Activated CD8-positive, alpha-beta T cell treated with anti-CD3 and anti-CD28 coated beads, Interleukin-2, amount 10 ng/mL, durations not matched to agents 7 days and 5 days (primary cell): Measurements from ENCODE around the gene ZSCAN26. TPM values are rescaled to one million over a fixed set of nuclear protein-coding genes. Genes with fewer than 3 reads are reported as not detected.

Source experiments
- ATAC-seq: fragments of 150-1000 bp; cut with Tn5 transposase; one replicate; pipeline ENCODE4 v1.10.0; 2021; ENCODE audit warnings: moderate library complexity
- CTCF ChIA-PET: fragments of 350-600 bp; sonication (Branson Sonifier 250); formaldehyde crosslinking; loops from one replicate; lab custom pipeline; 2021; ENCODE audit warnings: antibody characterized with exemption; lab: Charles Lee
- POLR2A ChIA-PET: fragments of 350-600 bp; sonication (Branson Sonifier 250); formaldehyde crosslinking; loops from one replicate; lab custom pipeline; 2021; ENCODE audit warnings: antibody characterized with exemption; lab: Charles Lee
- DNase-seq: peaks from one replicate; pipeline ENCODE4 v3.0.0-alpha.2; 2020
- H3K27ac Mint-ChIP-seq: one replicate; pipeline ENCODE4 v1.8.0; 2021; ENCODE audit warnings: mild to moderate bottlenecking, mixed read lengths
- H3K27me3 Mint-ChIP-seq: one replicate; pipeline ENCODE4 v1.8.0; 2021; ENCODE audit warnings: low read depth, mixed read lengths
- H3K36me3 Mint-ChIP-seq: one replicate; pipeline ENCODE4 v1.8.0; 2021; ENCODE audit warnings: low read depth, mixed read lengths
- H3K4me1 Mint-ChIP-seq: one replicate; pipeline ENCODE4 v1.8.0; 2021; ENCODE audit warnings: low read depth, mixed read lengths
- H3K4me3 Mint-ChIP-seq: one replicate; pipeline ENCODE4 v1.8.0; 2021; ENCODE audit warnings: mild to moderate bottlenecking, mixed read lengths
- H3K9me3 Mint-ChIP-seq: one replicate; pipeline ENCODE4 v1.8.0; 2022; ENCODE audit warnings: mixed read lengths; ENCODE audit not compliant: insufficient read depth
- total RNA-seq, 2 experiments: library from RNA; stranded (reverse); gene quantifications; one replicate each; pipeline ENCODE4 v1.2.3, GENCODE V29; 2021

Gene ZSCAN26
- total RNA-seq, 2 experiments from 2014 or later = 6.7 to 9.7 TPM

DNA sequence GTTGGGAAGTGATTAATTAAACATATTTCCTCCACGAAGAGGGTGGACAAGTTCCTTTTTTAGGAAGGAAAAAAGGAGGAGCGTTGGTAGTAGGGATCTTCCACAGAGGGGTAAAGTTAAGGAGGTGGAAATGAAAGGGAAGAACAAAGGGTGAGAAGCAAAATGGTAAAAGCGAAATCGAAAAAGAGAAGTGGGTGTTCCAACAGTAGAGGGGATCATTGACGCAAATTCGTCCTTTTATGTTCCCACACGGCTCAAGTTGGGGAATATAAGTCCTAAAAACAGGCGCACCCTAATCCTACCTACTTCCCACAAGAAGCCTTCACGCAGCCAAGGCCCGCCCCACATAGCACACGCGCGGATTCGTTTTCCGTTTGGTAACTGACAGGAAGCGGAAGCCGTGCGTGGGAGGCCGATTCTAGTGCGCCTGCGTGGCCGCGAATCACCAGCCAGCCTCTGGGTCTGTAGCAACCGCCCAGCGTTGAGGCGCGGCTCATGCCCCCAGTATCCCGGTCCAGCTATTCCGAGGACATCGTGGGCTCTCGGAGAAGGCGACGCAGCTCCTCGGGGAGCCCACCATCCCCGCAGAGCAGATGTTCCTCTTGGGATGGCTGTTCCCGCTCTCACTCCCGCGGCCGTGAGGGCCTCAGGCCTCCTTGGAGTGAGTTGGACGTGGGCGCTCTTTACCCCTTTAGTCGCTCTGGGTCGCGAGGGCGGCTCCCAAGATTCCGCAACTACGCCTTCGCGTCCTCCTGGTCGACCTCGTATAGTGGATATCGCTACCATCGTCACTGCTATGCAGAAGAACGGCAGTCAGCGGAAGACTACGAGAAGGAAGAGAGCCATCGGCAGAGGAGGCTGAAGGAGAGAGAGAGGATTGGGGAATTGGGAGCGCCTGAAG lies 7.8 kb upstream of the ZSCAN26 start, which contains the start of gene NKAPL:
Gene NKAPL, plus strand, starts transcription at position 421 of the 901 bp plus-strand sequence. Its CDS starts 75 bp downstream, at position 496.
- ATAC-seq (peak; percentile 64), DNase-seq (peak; percentile 57)
- Mint-ChIP-seq H3K4me3 (peak within 1 kb of the TSS; percentile 9), H3K4me1 (peaks cover 8% of the 10 kb centered on the region), H3K36me3 (peaks cover 8% of the 10 kb centered on the region), H3K27me3 (peaks cover 15% of the 10 kb centered on the region), H3K9me3 (peaks cover 5% of the 10 kb centered on the region), H3K27ac (peak within 1 kb of the TSS; percentile 26)
- CTCF ChIA-PET = interaction anchor here (1.2 kb wide), 1 partner anchor 24 kb away, joined by 3 read pairs; no protein-coding TSS in a partner anchor
- POLR2A ChIA-PET = no interaction called here

- Mint-ChIP-seq H3K27me3 (peaks cover 12% of the 10 kb centered on the region), H3K36me3 (peaks cover under 1% of the 10 kb centered on the region), H3K27ac (no peak overlapping the region), H3K4me1 (peaks cover 14% of the 10 kb centered on the region), H3K9me3 (no peaks in the 10 kb centered on the region), H3K4me3 (no peak overlapping the region)
- no peak for DNase-seq
- no peak for ATAC-seq
- ChIA-PET CTCF (interaction anchor here (0.9 to 1.9 kb wide), 3 partner anchors 10 to 92 kb away, joined by 3 to 13 read pairs (median 5); partner anchors contain the start of gene ZKSCAN4), POLR2A (interaction anchor here (1.0 kb wide), 1 partner anchor 12 kb away, joined by 3 read pairs; the partner anchor contains the start of gene ZKSCAN4)
Observed at GRCh38 chr6:28263922-28264321, 3.0 kb upstream of the ZSCAN26 start.

GRCh38 chr6:28264834-28265401 lies 2.0 kb upstream of the ZSCAN26 start:
- Mint-ChIP-seq H3K4me3 (no peak overlapping the region), H3K36me3 (peaks cover 5% of the 10 kb centered on the region), H3K27me3 (peaks cover 12% of the 10 kb centered on the region), H3K27ac (no peak overlapping the region), H3K9me3 (no peaks in the 10 kb centered on the region), H3K4me1 (peaks cover 15% of the 10 kb centered on the region)
- ChIA-PET POLR2A (interaction anchor here (0.6 to 4.0 kb wide), 2 partner anchors 13 to 18 kb away, joined by 3 to 27 read pairs; partner anchors contain the start of gene ZKSCAN4), CTCF (interaction anchor here (1.9 kb wide), 1 partner anchor 91 kb away, joined by 13 read pairs; no protein-coding TSS in a partner anchor)
- DNase-seq (no peak), ATAC-seq (no peak)

DNA sequence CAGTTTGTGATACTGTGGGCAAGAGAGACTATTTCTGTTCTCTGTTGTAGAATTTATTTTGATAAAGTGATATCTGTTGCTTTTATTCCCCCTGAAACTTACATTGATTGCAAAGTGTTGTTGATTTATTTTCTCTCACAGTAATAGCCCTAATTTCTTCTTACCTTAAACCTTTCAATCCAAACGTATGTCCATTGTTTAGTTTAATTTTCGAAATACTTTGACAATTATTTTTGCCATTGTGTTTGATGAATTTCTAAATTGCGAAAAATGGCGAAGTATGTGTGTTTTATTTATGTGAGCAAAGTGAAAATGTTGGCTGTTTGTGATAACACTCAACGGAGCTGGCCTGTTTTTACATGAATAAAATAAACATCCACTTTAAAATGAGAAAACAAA lies 381 bp upstream of the ZSCAN26 start:
- H3K4me1 Mint-ChIP-seq = peaks cover 15% of the 10 kb centered on the region

GRCh38 chr6:28267695-28268059 lies 734 bp downstream of the ZSCAN26 start:
- ChIA-PET POLR2A (interaction anchor here (0.8 to 4.0 kb wide), 10 partner anchors 14 to 373 kb away, joined by 3 to 27 read pairs (median 6); partner anchors contain the start of genes PGBD1, ZKSCAN4, ZKSCAN8 and ZSCAN31), CTCF (interaction anchor here (1.2 to 3.1 kb wide), 7 partner anchors 15 to 163 kb away, joined by 3 to 20 read pairs (median 4); partner anchors contain the start of genes ZKSCAN3 and ZKSCAN4)
- H3K4me3 Mint-ChIP-seq = no peak overlapping the region
- H3K9me3 Mint-ChIP-seq = no peaks in the 10 kb centered on the region
- H3K27me3 Mint-ChIP-seq = peaks cover 4% of the 10 kb centered on the region
- no peak for ATAC-seq
- no peak for DNase-seq
- peaks cover 15% of the 10 kb centered on the region for H3K4me1 Mint-ChIP-seq
- no peak overlapping the region for H3K27ac Mint-ChIP-seq
- H3K36me3 Mint-ChIP-seq = peaks cover 14% of the 10 kb centered on the region

More for the DNA sequence above, 381 bp upstream of the ZSCAN26 start:
- no peak overlapping the region for H3K4me3 Mint-ChIP-seq
- no peak overlapping the region for H3K27ac Mint-ChIP-seq
- H3K36me3 Mint-ChIP-seq = peaks cover 6% of the 10 kb centered on the region
- ATAC-seq (no peak), DNase-seq (no peak)
- H3K27me3 Mint-ChIP-seq = peaks cover 8% of the 10 kb centered on the region
- no peaks in the 10 kb centered on the region for H3K9me3 Mint-ChIP-seq
- POLR2A ChIA-PET = interaction anchor here (0.9 to 4.0 kb wide), 12 partner anchors 13 to 373 kb away, joined by 3 to 27 read pairs (median 6); partner anchors contain the start of genes PGBD1, ZKSCAN3, ZKSCAN4 and ZKSCAN8
- CTCF ChIA-PET = interaction anchor here (0.7 to 3.1 kb wide), 10 partner anchors 14 to 162 kb away, joined by 3 to 20 read pairs (median 4); partner anchors contain the start of genes PGBD1, ZKSCAN3 and ZKSCAN4

- H3K27ac Mint-ChIP-seq = no peak overlapping the region
- no peak for ATAC-seq
- H3K36me3 Mint-ChIP-seq = peaks cover 27% of the 10 kb centered on the region
- H3K9me3 Mint-ChIP-seq = no peaks in the 10 kb centered on the region
- ChIA-PET POLR2A (no interaction called here), CTCF (no interaction called here)
- no peak for DNase-seq
- no peak overlapping the region for H3K4me3 Mint-ChIP-seq
- H3K4me1 Mint-ChIP-seq = peaks cover 11% of the 10 kb centered on the region
- no peaks in the 10 kb centered on the region for H3K27me3 Mint-ChIP-seq
Observed at GRCh38 chr6:28269492-28269891, 2.5 kb downstream of the ZSCAN26 start.

DNA sequence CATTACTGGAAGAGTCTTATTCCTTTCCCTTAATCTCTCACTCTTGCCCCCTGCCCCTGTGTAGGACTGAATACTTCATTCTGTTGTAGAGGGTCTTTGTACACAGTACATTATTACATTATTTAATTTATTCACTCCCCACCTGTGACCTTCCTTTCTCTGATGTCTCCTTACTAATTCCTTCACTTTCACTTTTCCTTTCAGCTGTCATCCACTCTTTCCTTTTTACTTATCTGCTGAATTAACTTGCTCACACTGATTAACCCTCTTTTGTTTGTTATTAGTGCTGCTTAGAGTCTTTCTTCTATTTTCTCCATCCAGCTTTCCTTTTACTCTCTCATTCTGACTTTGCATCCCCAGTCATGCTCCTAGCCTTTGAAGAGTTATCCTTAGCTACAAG lies 7.9 kb downstream of the ZSCAN26 start:
- Mint-ChIP-seq H3K36me3 (peaks cover 45% of the 10 kb centered on the region), H3K27me3 (peaks cover 3% of the 10 kb centered on the region), H3K27ac (peak overlapping the region; percentile 9), H3K9me3 (no peaks in the 10 kb centered on the region), H3K4me3 (peak overlapping the region; percentile 17), H3K4me1 (peaks cover 11% of the 10 kb centered on the region)
- POLR2A ChIA-PET = no interaction called here
- ATAC-seq = no peak
- no peak for DNase-seq
- CTCF ChIA-PET = interaction anchor here (2.4 kb wide), 1 partner anchor 81 kb away, joined by 8 read pairs; no protein-coding TSS in a partner anchor

GRCh38 chr6:28277746-28278145 lies 10.8 kb downstream of the ZSCAN26 start:
- DNase-seq (no peak), ATAC-seq (no peak)
- H3K36me3 Mint-ChIP-seq = peaks cover 42% of the 10 kb centered on the region
- no peak overlapping the region for H3K4me3 Mint-ChIP-seq
- CTCF ChIA-PET = no interaction called here
- no peaks in the 10 kb centered on the region for H3K9me3 Mint-ChIP-seq
- peaks cover 6% of the 10 kb centered on the region for H3K27me3 Mint-ChIP-seq
- POLR2A ChIA-PET = no interaction called here
- H3K27ac Mint-ChIP-seq = no peak overlapping the region
- H3K4me1 Mint-ChIP-seq = peaks cover 24% of the 10 kb centered on the region

DNA sequence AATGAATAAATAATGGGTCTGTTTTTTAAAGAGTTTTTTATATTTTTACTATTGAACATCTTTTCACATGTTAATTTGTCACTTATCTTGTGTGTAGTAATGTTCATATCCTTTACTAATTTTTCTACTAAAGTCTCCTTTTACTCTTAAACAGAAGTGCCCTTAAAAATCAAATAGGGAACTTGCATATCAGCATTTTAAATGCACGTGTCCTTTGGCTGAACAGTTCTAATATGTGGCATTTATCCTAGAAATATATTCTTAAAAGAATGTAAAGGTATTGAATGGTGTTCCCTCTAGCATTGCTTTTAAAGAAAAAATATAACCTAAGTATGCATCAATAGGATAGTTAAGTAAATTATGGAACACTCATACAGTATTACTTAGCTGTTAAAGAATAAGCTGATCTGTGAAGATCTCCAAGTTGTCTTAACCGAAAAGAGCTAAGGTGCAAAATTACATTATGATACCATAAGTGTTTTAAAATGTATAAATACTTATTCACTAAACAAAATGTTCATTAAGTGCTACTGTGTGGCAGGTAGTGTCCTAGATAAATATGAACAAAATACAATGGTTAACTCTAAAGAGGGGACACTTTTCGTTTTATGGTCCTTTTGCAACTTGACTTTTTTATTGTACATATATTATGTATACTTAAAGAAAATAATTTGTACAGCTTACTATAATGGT lies 13.8 kb downstream of the ZSCAN26 start:
- Mint-ChIP-seq H3K9me3 (no peaks in the 10 kb centered on the region), H3K27ac (no peak overlapping the region), H3K4me3 (peak overlapping the region; percentile 86), H3K4me1 (peaks cover 17% of the 10 kb centered on the region), H3K36me3 (peaks cover 41% of the 10 kb centered on the region), H3K27me3 (peaks cover 6% of the 10 kb centered on the region)
- CTCF ChIA-PET = interaction anchor here (0.6 to 2.5 kb wide), 6 partner anchors 14 to 385 kb away, joined by 3 to 17 read pairs (median 4); partner anchors contain the start of genes ZKSCAN4 and ZSCAN26
- DNase-seq (no peak), ATAC-seq (no peak)
- POLR2A ChIA-PET = interaction anchor here (0.9 to 1.0 kb wide), 2 partner anchors 12 to 14 kb away, joined by 3 to 8 read pairs; partner anchors contain the start of gene ZSCAN26

GRCh38 chr6:28281288-28282064 lies 14.5 kb downstream of the ZSCAN26 start, which contains the start of gene PGBD1:
Gene PGBD1, plus strand, starts transcription at chr6:28281572. Its CDS starts 2,242 bp downstream, at chr6:28283814.
- no peaks in the 10 kb centered on the region for H3K9me3 Mint-ChIP-seq
- ATAC-seq = peak; percentile 98
- H3K4me1 Mint-ChIP-seq = peaks cover 17% of the 10 kb centered on the region
- POLR2A ChIA-PET = interaction anchor here (0.6 to 1.0 kb wide), 4 partner anchors 13 to 204 kb away, joined by 3 to 8 read pairs (median 3); partner anchors contain the start of gene ZSCAN26
- DNase-seq = peak; percentile 70
- H3K27me3 Mint-ChIP-seq = peaks cover 6% of the 10 kb centered on the region
- H3K27ac Mint-ChIP-seq = peak within 1 kb of the TSS; percentile 18
- peak within 1 kb of the TSS; percentile 86 for H3K4me3 Mint-ChIP-seq
- CTCF ChIA-PET = interaction anchor here (0.6 to 2.5 kb wide), 5 partner anchors 15 to 386 kb away, joined by 3 to 17 read pairs (median 4); partner anchors contain the start of genes ZKSCAN4 and ZSCAN26
- H3K36me3 Mint-ChIP-seq = peaks cover 36% of the 10 kb centered on the region
